ENCODE measurements around the gene TMEM186. TPM values are rescaled to one million over a fixed set of nuclear protein-coding genes. Genes with fewer than 3 reads are reported as not detected.
"Not testable (repeated sequence)": the region's sequence is repeated elsewhere in the genome, so short reads cannot be mapped to it uniquely, and the experiment has no call there.

Gene TMEM186
- total and polyA plus RNA-seq, 2 experiments from 2014 or later: 10.9 to 20.4 TPM

DNA sequence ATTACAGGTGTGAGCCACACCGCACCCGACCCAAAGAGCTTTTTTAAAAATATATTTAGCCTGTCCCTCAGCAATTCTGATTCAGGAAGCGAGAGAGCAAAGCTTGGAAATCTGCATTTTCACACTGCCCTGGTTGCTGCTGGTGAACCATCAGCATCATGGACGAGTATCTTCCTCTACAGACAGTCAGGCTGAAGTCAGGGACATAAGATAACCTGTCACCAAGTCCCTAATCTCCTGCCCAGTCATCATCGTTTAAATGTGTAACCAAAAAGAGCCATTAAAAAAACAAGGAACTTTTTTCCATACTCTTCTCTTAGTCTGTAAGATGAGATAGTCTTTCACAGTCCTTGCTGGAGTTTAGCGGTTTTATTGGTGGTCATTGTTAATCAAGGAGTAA is 6.9 kb upstream of the TMEM186 start:
- Histone ChIP-seq H3K79me2 (peaks cover 65% of the 10 kb centered on the region), H3K9me2 (replicated peaks; ENCODE audit: insufficient read depth) (no peaks in the 10 kb centered on the region), H3K27me3 (no peaks in the 10 kb centered on the region), H3K4me3 (no peak overlapping the region), H4K20me1 (ENCODE audit: insufficient read depth, poor library complexity, severe bottlenecking) (peaks cover 18% of the 10 kb centered on the region), H3K4me2 (no peak overlapping the region), H3K36me3 (replicated peaks; ENCODE audit: insufficient read depth, low read depth) (no peaks in the 10 kb centered on the region), H2AFZ (no peak overlapping the region), H3K9me3 (ENCODE audit: low read depth) (no peaks in the 10 kb centered on the region), H3K4me1 (ENCODE audit: insufficient read depth) (peaks cover 10% of the 10 kb centered on the region), H3K27ac (no peak overlapping the region)
- DNase-seq (ENCODE audit: low spot score): no peak
- TF ChIP-seq, protein P1, sequence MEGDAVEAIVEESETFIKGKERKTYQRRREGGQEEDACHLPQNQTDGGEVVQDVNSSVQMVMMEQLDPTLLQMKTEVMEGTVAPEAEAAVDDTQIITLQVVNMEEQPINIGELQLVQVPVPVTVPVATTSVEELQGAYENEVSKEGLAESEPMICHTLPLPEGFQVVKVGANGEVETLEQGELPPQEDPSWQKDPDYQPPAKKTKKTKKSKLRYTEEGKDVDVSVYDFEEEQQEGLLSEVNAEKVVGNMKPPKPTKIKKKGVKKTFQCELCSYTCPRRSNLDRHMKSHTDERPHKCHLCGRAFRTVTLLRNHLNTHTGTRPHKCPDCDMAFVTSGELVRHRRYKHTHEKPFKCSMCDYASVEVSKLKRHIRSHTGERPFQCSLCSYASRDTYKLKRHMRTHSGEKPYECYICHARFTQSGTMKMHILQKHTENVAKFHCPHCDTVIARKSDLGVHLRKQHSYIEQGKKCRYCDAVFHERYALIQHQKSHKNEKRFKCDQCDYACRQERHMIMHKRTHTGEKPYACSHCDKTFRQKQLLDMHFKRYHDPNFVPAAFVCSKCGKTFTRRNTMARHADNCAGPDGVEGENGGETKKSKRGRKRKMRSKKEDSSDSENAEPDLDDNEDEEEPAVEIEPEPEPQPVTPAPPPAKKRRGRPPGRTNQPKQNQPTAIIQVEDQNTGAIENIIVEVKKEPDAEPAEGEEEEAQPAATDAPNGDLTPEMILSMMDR (IDR thresholded peaks at IDR 0.05; ENCODE audit: poor library complexity): no peak
- no peak for TF ChIP-seq EZH2 (IDR thresholded peaks at IDR 0.05; ENCODE audit: borderline replicate concordance)
- TF ChIP-seq EZH2phosphoT487 (IDR thresholded peaks at IDR 0.05; ENCODE audit: low read depth, severe bottlenecking, unreplicated experiment): no peak
- 91% methylated on average over 6 of the region's 6 CpGs for WGBS (ENCODE audit: low lambda C conversion rate, missing lambda C conversion rate)

- H3K27ac ChIP-seq; H3K9me3 ChIP-seq (ENCODE audit: low read depth); H3K4me2 ChIP-seq; DNase-seq (ENCODE audit: low spot score); H3K9me2 ChIP-seq (replicated peaks; ENCODE audit: insufficient read depth); H3K4me3 ChIP-seq; H3K27me3 ChIP-seq; H2AFZ ChIP-seq; H3K36me3 ChIP-seq (replicated peaks; ENCODE audit: insufficient read depth, low read depth): not testable (repeated sequence)
- peaks cover 16% of the 10 kb centered on the region for H3K4me1 ChIP-seq (ENCODE audit: insufficient read depth)
- peaks cover 18% of the 10 kb centered on the region for H4K20me1 ChIP-seq (ENCODE audit: insufficient read depth, poor library complexity, severe bottlenecking)
- peaks cover 71% of the 10 kb centered on the region for H3K79me2 ChIP-seq
- 93% methylated on average over 12 of the region's 12 CpGs for WGBS (ENCODE audit: low lambda C conversion rate, missing lambda C conversion rate)
These were observed 6.3 kb upstream of the TMEM186 start for GRCh38 chr16:8803733-8804132.

GRCh38 chr16:8801701-8802100 is 4.3 kb upstream of the TMEM186 start:
- H2AFZ ChIP-seq: no peak overlapping the region
- H3K4me2 ChIP-seq: no peak overlapping the region
- 92% methylated on average over 4 of the region's 4 CpGs for WGBS (ENCODE audit: low lambda C conversion rate, missing lambda C conversion rate)
- peaks cover 20% of the 10 kb centered on the region for H3K4me1 ChIP-seq (ENCODE audit: insufficient read depth)
- H3K36me3 ChIP-seq (replicated peaks; ENCODE audit: insufficient read depth, low read depth): no peaks in the 10 kb centered on the region
- H3K79me2 ChIP-seq: peaks cover 82% of the 10 kb centered on the region
- H4K20me1 ChIP-seq (ENCODE audit: insufficient read depth, poor library complexity, severe bottlenecking): peaks cover 13% of the 10 kb centered on the region
- no peak for TF ChIP-seq EZH2phosphoT487 (IDR thresholded peaks at IDR 0.05; ENCODE audit: low read depth, severe bottlenecking, unreplicated experiment)
- TF ChIP-seq, protein P1 (IDR thresholded peaks at IDR 0.05; ENCODE audit: poor library complexity): no peak
- no peak for TF ChIP-seq EZH2 (IDR thresholded peaks at IDR 0.05; ENCODE audit: borderline replicate concordance)
- no peak for DNase-seq (ENCODE audit: low spot score)
- H3K9me3 ChIP-seq (ENCODE audit: low read depth): no peaks in the 10 kb centered on the region
- H3K27me3 ChIP-seq: no peaks in the 10 kb centered on the region
- no peaks in the 10 kb centered on the region for H3K9me2 ChIP-seq (replicated peaks; ENCODE audit: insufficient read depth)
- H3K4me3 ChIP-seq: no peak overlapping the region
- H3K27ac ChIP-seq: no peak overlapping the region

GRCh38 chr16:8798535-8799157 is 1.2 kb upstream of the TMEM186 start:
- Histone ChIP-seq H3K9me2 (replicated peaks; ENCODE audit: insufficient read depth) (no peaks in the 10 kb centered on the region), H3K27ac (peak overlapping the region; percentile 93), H2AFZ (no peak overlapping the region), H3K4me2 (peak overlapping the region; percentile 94), H3K9me3 (ENCODE audit: low read depth) (no peaks in the 10 kb centered on the region), H3K4me1 (ENCODE audit: insufficient read depth) (peaks cover 27% of the 10 kb centered on the region), H3K4me3 (peak overlapping the region; percentile 67), H4K20me1 (ENCODE audit: insufficient read depth, poor library complexity, severe bottlenecking) (peaks cover 13% of the 10 kb centered on the region), H3K36me3 (replicated peaks; ENCODE audit: insufficient read depth, low read depth) (no peaks in the 10 kb centered on the region), H3K27me3 (no peaks in the 10 kb centered on the region), H3K79me2 (peaks cover 78% of the 10 kb centered on the region)
- TF ChIP-seq EZH2phosphoT487 (IDR thresholded peaks at IDR 0.05; ENCODE audit: low read depth, severe bottlenecking, unreplicated experiment) (no peak), EZH2 (IDR thresholded peaks at IDR 0.05; ENCODE audit: borderline replicate concordance) (no peak)
- TF ChIP-seq, protein P1 (IDR thresholded peaks at IDR 0.05; ENCODE audit: poor library complexity): no peak
- 68% methylated on average over 7 of the region's 7 CpGs for WGBS (ENCODE audit: low lambda C conversion rate, missing lambda C conversion rate)
- no peak for DNase-seq (ENCODE audit: low spot score)

Data from hepatocyte (in vitro differentiated cells).